ENCODE measurements around the gene LBH.
A peak's percentile ranks its signal among the peaks of the same experiment; 100 is the strongest.

LBH gene

DNA sequence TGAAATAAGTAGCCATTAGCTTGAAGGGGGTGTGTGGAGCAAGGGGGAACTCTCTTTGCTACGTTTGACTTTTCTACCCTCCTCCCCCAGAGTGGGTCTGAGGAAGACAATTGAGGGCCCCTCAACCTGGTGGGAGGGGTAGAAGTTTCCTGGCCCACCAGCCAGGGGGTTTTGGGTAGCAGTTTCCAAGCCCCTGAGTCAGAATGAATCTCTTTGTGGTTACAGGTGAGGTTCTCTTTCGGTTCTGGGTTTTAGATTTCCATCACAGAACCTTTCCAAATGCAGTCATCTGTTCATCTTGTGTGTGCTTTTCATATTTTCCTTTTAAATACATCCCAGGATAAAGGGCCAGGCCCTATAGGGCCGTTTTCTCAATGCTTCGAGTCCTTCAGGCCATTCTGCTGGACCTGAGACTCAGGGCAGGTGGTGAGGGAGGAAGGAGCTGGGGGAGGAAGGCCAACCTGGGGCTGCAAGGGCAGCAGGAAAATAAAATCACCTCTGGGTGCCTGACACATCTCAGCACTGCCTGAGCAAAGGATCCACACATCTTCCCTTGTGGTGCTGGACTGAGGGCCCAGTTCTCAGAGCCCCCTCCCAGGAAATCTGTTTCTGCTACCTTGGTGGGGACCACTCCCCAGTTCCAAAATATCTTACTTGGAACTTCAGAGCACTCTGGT is 4.7 kb downstream of the LBH start:
- no peak for DNase-seq

DNA sequence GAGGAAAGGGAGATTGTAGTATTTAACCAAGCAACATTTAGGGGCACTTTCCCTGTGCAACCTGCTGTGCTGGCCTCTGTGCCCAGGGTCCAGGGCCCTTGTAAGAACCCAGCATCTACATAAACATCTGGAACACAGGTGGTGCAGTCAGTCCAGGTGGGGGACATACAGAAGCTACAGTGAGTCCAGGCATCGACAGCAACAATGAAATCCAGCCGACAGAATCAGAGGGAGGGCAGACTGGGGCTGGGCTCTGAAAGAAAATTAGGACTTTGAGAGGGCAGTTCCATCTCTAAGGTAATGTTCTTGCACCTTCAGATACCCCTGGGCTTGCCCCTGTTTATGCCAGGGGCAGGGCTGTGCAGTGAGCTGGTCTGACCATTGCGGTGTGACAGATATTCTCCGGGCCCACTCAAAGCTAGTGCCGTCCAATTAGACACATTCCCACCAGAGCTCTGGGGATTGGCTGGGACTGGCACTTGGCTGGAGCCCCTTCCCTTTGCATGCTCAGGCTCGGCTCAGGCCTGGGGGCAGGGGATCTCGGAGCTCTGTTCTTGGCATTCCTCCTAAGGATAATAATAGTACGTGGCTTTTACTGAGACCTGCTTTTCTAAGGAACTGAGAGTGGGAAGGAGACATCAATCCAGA is 5.4 kb downstream of the LBH start:
- DNase-seq: no peak

DNA sequence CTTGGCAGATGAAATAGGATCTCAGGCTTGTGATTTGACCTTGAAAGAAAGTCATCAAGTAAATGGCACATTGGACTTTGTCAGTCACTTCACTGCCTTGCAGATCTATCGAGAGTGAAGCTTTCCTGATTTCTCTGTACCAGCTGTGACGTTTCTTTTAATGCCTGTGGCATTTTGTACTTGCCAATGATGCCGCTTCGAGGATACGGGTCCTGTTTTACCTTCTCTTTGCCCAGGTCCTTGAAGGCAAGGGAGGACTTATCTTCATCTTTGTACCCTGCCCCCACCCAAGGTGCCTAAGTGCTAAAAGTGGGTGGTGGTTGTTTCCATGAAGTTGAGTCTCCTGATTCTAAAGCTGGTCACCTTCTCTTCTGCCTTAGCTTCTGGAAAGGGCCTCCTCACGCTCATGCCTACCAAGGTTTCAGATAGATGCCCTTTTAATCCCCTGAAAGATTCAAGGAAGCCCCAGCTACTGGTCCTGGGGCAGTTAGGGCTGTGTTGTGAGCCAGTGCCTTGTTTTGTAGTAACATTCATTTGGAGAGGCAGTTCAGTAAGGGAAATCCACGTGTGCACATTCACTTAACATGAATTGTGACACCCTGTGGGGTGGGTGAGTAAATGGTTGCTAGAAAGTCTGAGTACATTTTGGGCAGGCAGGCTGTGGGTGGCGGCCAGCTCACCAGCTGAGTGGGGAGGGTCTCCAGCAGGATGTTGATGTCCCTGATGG is 6.1 kb downstream of the LBH start:
- DNase-seq: no peak

DNA sequence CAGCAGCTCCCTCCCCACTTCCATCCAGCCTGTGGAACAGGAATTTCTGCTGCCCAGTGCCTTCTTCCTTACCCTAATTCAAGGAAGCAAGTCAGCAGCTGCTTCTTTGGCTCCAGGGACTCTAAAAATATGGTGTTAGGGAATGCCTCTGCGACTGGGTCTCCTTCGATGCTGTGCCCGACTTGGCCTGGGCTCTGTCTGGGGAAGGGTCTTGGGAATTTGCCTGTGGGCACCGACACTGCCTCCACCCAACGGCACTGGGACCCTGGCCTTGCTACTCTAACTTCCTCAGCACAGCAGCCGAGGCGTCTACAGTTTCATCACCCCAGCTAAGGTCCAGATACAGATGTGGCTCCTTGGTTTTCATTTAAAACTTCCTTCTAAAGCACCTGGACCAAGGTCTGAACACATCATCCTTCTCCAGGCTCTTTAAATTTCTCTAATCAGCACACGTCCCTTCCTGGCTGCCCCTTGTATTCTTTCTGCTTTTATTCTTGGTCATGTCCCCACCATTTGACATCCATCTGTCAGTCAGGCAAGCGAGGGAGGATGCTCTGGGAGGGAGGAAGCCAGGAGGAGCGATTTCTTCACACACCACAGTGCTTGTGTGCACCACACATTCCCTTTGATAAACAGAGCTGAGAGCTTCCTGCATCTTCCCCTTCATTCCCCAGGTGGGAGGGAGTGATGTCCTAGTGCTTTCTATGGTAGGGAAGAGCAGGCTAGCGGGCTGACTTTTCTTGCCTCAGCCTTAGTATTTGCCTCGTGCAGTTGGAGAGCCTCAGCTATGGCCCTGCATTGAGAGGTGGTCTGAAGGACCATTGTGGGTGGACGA is 6.8 kb downstream of the LBH start:
- no peak for DNase-seq

DNA sequence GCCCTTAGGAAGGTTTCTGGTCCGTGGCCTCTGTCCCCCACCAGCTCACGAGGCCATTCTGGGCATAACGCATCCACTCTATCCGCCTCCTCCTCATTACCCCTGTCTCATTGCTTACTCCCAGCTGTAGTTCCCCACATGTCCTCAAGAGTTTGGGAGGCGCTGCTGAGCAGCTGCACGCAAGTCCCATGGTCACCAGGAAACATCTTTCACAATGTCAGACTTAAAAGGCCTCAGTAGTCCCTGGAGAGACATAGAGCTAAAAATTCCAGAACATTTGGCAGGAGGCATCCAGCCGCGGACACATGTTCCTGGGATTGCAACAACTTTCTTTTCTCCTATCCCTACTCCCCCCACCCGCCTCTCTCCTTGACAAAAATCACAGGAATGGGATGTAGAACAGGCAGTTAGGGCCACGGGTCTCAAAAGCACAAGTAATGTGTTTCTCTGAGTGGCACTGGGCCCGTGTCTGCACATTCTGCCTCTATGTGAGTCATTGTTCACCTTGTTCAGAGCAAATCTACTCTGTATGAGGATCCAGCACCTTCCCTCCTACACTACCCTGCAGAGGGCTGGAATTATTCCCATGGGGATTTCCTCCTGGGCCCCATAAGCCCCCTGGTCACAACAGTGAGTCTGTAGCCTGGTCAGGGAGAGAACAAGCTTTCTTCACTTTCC is 8.1 kb downstream of the LBH start:
- DNase-seq: no peak

DNA sequence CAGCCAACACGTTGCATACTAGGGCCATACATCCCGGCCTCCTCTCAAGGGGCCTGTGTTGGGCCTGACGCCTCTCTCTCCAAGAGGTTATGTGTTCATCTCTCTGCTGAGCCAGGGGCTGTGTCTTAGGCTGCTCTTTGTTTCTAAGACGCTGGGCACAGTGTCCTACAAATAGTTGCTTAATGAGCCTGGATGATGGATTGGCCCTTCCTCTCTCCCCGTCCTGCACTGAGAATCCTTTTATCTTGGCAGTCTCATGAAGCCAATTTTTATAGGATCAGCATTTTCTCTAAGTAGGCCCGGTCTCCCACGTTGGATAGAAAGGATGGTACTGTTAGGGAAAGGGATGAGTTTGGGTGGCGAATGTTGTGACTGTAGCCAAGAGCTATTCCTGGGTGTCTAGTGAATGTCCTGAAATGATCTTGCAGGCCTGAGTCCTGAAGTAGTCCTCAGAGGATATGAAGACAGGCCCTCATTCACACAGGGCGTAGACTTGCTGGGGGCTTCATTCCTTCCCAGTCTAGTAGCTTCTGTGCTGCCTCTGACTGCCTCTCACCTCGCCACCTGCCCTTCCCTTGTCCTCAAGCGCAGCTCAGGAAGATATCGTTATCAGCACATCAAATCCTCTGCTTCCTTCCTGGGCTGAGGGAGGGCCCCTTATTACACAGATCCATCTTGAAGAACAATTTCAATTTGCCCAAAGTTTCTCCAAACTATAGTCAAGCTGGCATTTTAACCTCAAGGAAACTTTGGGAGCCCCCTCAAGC is 8.8 kb downstream of the LBH start:
- no peak for DNase-seq

DNA sequence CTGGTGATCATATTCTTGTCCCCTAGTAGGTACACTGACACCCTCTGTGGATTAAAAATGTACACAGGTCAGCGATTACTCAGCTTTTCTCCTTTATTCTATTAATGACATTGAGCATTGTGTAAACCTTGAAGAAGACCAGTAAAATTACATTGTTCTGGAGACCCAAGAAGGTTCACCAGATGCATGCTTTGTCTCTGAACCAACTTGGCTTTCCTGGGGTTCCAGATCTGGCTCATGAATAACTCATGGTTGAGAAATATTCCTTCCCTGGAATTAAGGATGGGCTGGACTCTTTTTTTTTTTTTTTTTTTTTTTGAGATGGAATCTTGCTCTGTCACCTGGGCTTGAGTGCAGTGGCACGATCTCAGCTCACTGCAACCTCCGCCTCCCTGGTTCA is 11.9 kb downstream of the LBH start:
- DNase-seq: no peak

DNA sequence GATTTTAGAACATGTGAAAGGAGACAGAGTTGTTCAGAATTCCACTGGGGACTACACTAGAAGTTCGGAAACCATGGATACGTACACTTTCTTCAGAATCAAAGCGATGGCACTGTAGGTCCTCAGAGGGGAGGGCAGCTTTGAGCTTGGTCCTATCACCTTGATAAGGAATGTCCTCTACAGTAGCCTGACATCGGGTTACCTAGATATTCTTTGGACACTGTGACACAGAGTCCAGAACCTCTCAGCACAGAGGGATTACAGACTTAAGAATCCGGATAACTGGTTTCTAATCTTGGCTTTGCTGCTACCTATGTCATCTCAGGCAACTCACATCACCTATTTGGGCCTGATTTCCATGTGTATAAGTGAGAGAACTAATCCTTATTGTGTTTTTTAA is 14.0 kb downstream of the LBH start:
- DNase-seq: no peak

DNA sequence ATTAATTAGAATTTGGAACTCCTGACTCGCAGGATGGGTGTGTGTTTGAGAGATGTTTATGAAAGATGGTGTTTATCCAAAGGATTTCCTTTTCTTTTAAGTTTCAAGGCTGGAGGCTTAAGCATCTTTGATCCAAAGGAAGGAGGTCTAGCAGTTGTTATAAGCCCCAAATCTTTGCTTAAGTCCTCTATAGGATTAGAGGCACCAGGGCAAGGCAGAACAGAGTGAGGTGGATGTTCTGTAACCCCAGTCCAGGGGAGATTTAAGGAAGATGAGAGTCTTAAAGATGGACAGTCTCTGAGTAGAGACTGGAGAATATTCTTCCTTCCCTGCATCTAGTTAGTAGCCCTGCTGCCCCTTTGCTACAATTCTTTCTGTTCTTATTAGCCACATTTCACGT is 17.5 kb downstream of the LBH start:
- no peak for DNase-seq

DNA sequence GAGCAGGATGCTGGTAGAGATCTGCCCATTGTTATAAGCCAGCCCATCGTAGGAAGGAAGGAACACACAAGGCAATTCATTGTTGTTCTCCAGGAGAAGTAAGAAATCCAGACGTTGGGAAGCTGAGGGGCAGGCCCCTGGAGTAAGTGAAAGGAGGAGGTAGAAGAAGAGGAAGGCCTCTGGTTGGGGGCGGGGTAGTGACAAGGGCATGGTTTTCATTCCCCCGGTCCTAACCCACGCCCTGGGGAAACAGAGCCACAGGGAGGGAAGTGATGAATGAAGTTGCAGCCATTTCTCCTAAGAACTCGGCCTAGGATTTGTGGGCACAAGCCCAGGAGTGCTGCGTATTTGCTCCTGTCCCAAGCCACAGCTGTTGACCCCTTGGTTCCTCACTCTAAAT is 18.0 kb downstream of the LBH start:
- no peak for DNase-seq

DNA sequence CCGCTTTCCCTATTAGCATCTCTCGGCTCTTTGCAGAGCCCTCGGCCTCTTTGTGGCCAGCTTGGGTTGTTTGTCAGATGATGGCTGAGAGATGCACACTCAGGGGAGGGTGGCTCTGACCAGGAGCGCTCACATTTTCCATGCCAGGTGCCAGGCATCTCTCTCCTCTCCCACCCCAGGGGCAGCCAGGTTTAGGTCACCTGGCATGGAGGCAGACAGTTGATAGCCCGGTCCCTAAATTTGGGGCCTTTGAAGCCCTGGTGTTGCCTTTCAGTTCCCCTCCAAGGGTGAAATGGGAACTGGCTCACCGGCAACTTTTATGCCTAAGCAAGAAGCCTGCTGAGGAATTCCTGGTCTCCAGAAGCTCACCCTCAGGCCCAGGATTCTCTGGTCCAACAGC is 19.1 kb downstream of the LBH start:
- no peak for DNase-seq

DNA sequence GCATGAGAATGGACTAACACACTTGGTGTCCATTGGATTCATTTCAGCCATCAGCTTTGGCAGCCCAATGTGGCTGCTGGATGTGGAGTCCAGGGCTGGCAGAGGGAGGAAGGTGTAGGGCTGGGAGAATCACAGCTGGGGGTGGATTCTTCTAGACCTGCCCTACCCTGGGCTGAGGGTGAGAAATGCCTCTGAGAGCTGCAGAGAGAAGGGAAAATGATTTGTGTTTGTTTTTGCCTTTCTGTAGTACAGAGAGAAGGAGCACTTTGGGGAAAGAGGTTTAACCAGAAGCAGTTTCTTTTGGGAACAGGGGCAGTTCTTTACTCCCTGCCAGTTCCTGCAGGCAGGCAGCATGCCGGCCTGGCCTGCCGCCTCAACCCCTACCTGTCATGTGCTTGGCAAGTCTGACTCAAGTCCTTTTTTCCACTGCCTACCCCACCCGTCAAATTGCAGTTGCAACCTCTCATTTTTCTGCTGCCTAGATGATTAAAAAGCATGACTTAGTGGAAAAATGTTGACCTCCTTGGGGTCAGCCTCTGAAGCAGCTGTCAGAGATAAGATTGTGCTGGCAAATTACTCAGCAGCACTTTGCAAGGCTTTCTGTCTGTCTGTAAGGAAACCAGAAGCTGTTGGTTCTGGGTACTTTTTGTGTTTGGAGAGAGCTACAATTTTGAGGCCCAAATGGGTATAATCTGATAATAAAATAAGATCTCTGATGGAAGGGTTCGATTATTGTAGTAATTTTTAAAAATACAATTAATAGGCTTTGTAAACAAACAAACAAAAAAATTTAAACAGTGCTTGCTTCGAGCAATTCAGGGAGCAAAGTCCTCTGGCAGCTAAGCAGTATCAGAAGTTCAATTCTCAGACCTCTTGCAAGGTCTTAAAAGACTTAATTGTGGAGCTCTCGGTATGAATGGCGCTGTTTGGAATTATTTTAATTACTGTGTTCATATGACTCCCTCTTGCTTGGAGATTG is 21.7 kb downstream of the LBH start:
- DNase-seq: peak; percentile 10

DNA sequence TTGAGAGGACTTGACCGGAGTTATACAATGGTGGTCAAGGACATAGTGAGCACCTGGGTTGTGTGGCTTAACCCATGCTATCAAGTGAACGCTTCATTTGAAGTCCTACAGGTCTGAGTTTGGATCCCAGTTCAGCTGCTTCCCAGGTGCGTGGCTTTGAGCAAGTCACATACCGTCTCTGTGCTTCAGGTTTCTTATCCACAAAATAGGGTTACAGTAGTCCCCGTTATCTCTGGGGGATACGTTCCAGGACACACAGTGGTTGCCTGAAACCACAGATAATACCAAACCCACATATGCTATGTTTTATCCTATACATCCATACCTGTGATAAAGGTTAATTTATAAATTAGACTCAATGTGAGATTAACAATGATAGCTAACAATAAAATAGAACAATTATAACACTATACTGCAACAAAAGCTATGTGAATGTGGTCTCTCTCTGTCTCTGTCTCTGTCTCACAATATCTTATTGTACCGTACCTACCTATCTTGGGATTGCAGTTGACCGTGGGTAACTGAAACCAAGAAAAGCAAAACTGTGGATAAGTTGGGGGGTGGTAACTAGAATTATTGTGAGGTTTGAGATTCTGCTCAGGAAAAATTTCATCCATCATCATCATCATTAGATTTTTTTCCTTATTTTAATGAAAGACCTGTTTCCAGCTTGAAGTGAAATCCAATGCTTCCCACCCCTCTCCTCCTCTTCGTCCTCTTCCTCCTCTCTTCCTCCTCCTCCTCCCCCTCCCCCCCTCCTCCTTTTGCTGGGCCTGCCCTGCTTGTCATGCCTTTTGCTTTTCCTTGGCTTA is 22.7 kb downstream of the LBH start:
- DNase-seq: no peak

DNA sequence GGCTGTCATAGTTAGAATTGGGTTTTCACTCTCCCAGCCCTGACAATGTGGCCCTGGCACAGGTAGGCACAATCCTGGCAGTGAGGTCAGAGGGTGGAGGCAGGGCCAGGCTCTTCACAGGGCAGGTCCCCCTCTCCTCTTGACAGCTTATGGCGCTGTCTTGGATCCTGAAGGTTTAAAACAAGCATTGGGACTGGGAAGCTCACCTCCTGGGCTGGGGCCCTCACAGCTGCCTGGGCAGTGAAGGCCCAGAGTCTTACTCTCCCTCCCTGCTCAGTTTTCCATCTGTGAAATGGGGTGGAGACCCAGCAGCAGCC is 23.3 kb downstream of the LBH start:
- no peak for DNase-seq

DNA sequence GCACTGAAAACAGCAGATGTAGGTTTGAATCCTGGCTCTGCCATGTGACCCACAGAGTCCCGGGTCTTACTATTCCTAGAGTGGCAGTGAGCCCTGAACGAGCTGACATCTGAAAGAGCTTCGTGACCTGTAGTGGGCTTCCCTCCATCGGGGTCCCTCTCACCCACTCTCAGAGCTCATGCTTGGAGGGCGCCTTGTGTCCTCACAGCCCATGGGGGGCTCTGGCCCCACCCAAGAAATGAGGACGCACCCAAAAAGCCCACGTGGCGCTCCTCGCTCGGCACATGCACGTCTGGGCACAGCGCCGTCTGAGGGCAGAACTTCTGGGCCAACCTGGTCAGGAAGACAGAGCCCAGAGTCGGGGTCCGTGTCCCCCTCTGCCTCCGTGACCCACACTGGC is 23.7 kb downstream of the LBH start:
- DNase-seq: no peak

DNA sequence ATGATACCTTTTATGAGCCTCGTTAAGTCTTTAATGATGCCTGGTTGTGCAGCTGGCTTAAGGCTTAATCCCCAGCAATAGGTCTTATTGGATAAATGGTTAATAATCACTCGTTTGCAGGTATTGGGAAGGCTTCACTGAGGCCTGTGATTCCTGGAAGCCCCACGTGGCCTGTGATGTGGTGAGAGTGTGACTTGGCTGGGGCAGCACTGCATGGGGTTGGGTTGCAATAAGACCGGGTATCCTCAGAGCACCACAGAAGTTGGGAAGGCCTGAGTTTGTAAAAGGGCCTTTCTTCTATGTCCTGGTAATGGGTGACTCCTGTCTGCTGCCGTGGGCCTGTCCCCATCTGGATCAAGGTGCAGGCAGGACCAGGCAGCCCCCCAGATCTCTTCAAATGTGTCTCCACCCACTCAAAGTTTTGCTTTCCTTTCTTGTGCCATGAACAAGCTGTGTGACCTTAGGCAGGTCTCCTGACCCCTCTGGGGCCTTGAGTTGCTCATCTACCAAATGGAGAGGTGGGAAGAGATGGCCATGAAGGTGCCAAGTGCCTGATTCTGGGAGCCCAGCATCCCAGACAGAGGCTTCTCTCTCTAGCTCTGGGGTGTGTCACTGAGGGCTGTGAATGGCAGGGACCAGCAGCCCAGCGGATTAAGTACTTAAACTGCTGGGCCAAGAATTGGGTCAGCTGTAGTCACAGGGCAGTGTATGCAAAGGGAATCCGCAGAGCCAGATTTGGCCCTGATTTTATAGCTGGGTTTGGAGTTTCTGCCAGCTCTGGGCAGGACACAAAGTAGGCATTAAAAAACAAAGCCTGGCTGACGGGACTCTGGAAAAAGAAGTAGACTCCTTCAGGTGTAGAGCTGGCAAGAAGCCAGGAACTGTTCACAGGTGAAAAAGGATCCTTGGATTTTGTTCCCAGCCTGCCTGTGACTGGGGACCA is 24.4 kb downstream of the LBH start:
- DNase-seq: no peak

DNA sequence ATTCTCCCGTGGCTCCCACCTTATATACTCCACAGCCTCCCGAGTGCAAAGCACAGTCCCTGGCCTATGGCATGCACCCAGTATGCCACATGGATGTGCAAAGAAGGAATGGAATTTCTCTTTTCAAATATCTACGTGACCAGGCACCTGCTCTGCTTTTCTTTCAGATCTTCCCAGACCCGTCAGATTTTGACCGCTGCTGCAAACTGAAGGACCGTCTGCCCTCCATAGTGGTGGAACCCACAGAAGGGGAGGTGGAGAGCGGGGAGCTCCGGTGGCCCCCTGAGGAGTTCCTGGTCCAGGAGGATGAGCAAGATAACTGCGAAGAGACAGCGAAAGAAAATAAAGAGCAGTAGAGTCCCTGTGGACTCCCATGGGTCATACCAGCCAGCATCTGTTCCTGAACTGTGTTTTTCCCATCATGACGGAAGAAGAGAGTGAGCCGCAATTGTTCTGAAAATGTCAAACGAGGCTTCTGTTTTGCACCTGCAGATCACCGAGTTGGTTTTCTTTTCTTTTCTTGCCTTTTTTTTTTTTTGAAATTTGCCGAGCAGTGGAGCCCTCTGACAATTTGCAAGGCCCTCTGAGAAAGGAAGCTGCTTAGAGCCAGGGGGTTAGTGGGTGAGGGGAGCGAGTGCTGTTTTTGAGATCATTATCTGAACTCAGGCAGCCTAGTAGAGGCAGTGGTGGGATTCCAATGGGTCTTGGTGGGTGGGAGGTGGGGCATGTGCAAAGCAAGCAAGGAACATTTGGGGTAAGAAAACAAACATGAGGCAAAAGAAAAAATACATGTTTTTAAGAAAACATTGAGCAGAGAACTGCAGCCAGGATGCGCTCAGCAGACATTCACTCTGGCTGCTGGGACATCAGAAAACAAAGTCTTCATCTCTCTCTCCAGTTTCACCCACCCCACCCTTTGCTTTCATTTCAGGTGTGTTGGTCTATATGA is 26.2 kb downstream of the LBH start:
- DNase-seq: no peak

DNA sequence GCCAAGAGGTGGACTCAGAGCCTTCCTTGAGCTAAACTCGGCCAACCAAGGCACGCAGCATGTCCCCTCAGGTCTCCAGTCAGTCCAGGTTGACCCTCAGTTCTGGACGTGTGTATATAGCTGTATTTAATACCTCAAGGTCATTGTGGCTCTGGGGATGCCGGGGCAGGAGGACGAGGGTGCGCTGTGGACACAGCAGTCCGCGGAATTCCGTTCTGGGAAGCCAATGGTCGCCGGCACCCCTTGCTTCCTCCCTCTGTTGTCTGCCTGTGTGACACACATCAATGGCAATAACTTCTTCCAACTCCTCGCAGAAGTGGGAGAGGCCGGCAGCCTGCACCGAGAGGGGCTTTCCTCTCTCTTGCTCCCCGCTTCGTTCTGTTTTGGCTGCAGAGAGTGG is 27.7 kb downstream of the LBH start:
- no peak for DNase-seq

Data from NK-92 treated with Interleukin-12 subunit alpha and Interleukin-12 subunit beta, amount 100 ng/mL, for 24 hours (cell line).